ENCODE measurements around the gene PPFIA3.

PPFIA3 gene

GRCh38 chr19:49182848-49183375 is 63.6 kb downstream of the PPFIA3 start:
- no peak for DNase-seq (ENCODE audit: low read depth)

- DNase-seq (ENCODE audit: low read depth) = no peak
These were observed 66.8 kb downstream of the PPFIA3 start for GRCh38 chr19:49186108-49186507.

- no peak for DNase-seq (ENCODE audit: low read depth)
These were observed 69.4 kb downstream of the PPFIA3 start for GRCh38 chr19:49188626-49189200.

- DNase-seq (ENCODE audit: low read depth) = no peak
These were observed 69.9 kb downstream of the PPFIA3 start for GRCh38 chr19:49189259-49189658.

GRCh38 chr19:49190781-49191180 is 71.4 kb downstream of the PPFIA3 start:
- no peak for DNase-seq (ENCODE audit: low read depth)

GRCh38 chr19:49193822-49194394 is 74.6 kb downstream of the PPFIA3 start:
- no peak for DNase-seq (ENCODE audit: low read depth)

GRCh38 chr19:49194408-49194807 is 75.1 kb downstream of the PPFIA3 start:
- no peak for DNase-seq (ENCODE audit: low read depth)

- DNase-seq (ENCODE audit: low read depth) = no peak
These were observed 77.3 kb downstream of the PPFIA3 start for GRCh38 chr19:49196527-49197240.

- no peak for DNase-seq (ENCODE audit: low read depth)
These were observed 81.0 kb downstream of the PPFIA3 start for GRCh38 chr19:49200238-49200862.
